ENCODE data around the gene COX6B2. TPM values are rescaled to one million over a fixed set of nuclear protein-coding genes. Genes with fewer than 3 reads are reported as not detected.

COX6B2 gene
- total RNA-seq, 1 donor from 2014 or later = 0.31 TPM

DNA sequence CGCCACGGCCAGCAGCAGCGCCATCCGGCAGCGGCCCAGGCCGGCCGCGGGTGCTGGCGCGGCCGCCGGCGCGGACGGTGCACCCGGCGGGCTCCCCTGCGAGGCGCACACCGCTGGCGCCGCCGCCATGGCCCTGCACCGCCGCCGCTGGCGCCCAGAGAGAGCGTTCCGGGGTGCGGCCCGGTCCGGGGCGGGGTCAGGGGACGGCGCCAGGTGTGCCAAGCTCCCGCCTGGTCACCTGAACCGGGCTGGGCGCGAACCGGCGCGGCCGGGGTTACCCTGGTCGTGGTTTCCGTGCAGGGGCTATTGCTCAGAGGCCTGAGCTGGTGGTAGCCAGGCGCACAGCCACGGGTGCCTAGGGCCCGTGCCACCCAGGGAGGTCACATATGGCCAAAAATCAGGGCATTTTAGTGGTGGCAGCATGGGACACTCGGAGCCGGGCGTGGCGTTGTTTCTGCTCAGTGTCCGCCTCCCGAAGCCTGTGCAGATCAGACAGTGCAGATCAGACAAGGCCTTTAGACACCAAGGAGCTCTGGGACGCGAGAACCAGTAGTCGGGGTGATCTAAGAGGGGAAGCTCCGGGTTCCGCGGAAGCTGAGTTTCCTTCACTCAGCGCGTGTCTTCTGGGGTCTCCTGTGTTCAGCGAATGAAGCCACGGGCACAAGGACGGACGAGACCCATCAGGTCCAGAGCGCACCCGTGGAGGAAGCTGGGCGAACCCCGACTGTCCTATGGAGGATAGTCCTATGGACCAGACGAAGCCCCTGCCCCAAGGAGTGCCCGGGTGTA, 29.8 kb upstream of the COX6B2 start, which contains the start of gene TMEM238:
TMEM238 (minus strand) TSS at position 162 of the 789 bp plus-strand sequence; CDS start at position 129, 33 bp downstream.
- intact Hi-C loops (cut with DNase I) = loop anchor here (5.0 kb wide), 1 partner anchor 82 kb away; no protein-coding TSS in a partner anchor
- peak; percentile 0 for ATAC-seq
- DNase-seq (ENCODE audit: low spot score) = peak; percentile 70

GRCh38 chr19:55383279-55384130, 29.0 kb upstream of the COX6B2 start:
- intact Hi-C loops (cut with DNase I) = loop anchor here (5.0 kb wide), 1 partner anchor 81 kb away; no protein-coding TSS in a partner anchor
- no peak for DNase-seq (ENCODE audit: low spot score)
- no peak for ATAC-seq

DNA sequence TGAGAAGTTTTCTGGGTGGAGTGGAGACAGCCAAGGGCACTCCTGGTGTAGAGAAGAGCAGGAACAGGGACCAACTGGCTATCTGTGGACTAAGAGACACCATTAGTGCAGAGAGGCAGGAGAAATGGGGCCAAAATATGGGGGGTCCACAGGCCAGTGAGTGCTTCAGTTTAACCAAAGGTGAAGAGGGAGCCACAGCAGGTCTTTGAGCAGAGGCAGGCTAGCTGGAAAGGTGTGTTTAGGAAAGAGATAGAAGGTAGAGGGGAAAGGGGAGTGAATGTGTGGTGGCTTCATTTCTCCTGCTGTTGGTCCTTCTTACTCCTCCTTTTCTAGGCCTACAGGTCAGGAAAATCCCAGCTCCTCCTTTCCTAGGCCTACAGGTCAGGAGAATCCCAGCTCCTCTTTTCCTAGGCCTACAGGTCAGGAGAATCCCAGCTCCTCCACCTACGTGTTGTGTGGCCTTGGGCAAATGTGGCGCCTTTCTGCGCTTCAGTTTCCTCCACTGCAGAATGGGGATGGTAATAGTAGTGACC, 28.1 kb upstream of the COX6B2 start:
- DNase-seq (ENCODE audit: low spot score) = no peak
- intact Hi-C loops (cut with DNase I) = loop anchor here (5.0 kb wide), 1 partner anchor 80 kb away; no protein-coding TSS in a partner anchor
- no peak for ATAC-seq

GRCh38 chr19:55382013-55382412, 27.5 kb upstream of the COX6B2 start:
- no peak for ATAC-seq

DNA sequence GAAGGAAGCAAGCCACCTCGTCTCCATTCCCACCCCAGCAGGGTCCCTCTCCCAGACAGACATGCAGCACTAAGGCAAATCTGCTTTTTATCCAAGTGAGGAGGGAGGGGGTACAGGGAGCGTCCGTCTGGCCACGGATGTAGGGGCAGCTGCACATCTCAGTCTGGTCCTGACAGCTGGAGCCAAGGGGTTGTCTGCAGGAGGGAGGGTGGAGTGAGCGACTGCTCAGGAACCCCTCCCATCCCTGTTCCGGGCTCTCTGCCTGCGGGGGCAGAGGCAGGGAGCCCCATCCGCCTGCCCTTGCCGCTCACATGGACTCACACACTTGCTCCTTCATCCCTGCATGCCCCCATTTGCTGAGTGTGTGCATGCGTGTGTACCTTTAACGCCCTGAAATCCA, 24.7 kb upstream of the COX6B2 start:
- DNase-seq (ENCODE audit: low spot score) (no peak), ATAC-seq (no peak)
- intact Hi-C loops (cut with DNase I) = no loop called here

More at GRCh38 chr19:55382013-55382412, 27.5 kb upstream of the COX6B2 start:
- intact Hi-C loops (cut with DNase I) = loop anchor here (5.0 kb wide), 1 partner anchor 80 kb away; no protein-coding TSS in a partner anchor
- DNase-seq (ENCODE audit: low spot score) = no peak

DNA sequence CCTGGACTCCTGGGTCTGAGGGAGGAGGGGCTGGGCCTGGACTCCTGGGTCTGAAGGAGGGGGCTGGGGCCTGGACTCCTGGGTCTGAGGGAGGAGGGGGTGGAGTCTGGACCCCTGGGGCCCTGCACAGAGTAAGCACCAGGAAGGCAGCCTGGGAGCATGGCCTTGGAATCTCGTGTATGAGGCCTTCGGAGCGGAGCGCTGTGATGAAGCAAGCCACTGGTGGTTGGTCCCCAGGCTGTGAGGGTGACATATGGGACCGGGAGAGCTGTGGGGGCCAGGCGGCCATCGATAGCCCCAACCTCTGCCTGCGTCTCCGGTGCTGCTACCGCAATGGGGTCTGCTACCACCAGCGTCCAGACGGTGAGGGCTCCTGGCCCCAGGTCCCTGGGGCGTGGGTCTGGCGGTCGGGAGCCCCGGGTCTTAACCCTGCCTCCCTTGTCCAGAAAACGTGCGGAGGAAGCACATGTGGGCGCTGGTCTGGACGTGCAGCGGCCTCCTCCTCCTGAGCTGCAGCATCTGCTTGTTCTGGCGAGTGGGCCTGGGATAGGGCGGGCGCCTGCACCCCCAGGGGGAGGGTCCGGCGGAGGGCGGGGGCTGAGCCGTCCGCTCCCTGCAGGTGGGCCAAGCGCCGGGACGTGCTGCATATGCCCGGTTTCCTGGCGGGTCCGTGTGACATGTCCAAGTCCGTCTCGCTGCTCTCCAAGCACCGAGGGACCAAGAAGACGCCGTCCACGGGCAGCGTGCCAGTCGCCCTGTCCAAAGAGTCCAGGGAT, 23.0 kb upstream of the COX6B2 start:
- ATAC-seq (peak; percentile 34), DNase-seq (ENCODE audit: low spot score) (no peak)
- intact Hi-C loops (cut with DNase I) = no loop called here

DNA sequence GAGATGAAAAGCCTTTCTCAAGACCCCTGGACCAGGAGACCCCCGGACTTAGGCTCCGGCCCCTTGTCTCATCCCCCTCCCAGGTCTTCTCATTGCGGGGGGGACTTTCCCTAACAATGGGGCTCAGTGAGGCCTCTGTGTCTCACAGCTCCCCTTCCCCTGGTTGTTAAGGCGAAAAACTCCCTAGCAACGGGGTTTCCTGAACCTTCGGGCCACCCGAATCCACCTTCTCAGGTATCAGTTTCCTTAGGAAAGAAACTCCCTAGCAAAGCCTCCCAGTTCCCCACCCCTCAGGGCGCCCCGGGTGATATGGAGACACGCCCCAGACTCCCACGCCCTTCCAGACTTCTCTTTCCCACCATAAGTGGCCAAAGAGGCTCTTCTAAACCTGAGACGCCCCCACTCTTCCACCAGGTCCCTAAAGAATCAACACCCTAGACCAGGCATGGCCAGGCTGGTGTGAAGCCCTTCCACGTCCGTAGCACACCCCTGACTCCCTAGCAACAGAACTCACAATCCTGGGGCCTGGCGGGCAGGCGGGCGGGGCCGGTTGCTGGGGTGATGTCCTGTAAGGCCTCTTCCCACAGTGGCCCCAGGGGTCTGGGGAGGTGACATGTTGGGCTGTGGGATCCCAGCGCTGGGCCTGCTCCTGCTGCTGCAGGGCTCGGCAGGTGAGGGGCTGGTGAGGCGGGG, 21.9 kb upstream of the COX6B2 start, which contains the start of gene TMEM190:
TMEM190 (plus strand) TSS at position 586 of the 693 bp plus-strand sequence; CDS start at position 614, 28 bp downstream.
- intact Hi-C loops (cut with DNase I) = no loop called here
- ATAC-seq (no peak), DNase-seq (ENCODE audit: low spot score) (no peak)

DNA sequence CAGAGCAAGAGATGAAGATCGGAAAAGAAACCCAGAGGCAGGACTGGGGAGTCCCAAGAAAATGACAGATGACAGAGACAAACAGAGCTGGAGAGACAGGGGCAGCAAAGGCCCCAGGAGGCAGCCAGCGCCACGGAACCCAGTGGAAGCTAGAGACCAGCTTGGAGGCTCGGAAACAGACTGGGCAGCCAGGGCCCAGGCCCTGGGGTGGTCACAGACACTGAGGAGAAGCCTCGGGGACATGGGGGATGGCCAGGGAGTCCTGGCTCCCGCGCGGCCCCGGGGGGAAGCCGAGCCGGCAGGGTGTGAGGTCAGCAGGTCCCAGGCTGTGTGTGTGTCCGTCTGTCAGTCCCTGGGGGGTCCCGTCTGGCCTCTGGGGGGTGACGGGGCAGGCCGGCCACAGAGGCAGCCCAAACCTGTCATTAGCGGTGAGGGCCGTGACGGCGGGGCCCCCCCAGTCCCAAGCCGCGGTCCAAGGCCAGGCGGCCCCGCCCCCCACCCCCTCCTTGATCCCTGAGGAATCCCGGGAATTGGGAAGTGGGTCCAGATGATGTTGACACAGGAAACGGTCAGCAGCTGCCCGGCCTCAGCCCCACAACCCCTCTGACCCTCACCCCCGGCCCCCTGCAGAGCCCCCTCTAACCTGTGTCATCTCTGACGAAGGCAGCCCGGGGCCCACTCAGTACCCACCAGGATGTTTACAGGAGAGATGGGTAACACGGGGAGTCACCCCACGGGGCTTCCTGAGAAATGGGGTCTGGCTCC, 19.7 kb upstream of the COX6B2 start:
- DNase-seq (ENCODE audit: low spot score) (no peak), ATAC-seq (no peak)
- intact Hi-C loops (cut with DNase I) = no loop called here

- no peak for DNase-seq (ENCODE audit: low spot score)
- no peak for ATAC-seq
- intact Hi-C loops (cut with DNase I) = no loop called here
These were observed 18.9 kb upstream of the COX6B2 start for GRCh38 chr19:55373306-55373992.

GRCh38 chr19:55372316-55373081, 18.0 kb upstream of the COX6B2 start:
- intact Hi-C loops (cut with DNase I) = no loop called here
- no peak for DNase-seq (ENCODE audit: low spot score)
- no peak for ATAC-seq

DNA sequence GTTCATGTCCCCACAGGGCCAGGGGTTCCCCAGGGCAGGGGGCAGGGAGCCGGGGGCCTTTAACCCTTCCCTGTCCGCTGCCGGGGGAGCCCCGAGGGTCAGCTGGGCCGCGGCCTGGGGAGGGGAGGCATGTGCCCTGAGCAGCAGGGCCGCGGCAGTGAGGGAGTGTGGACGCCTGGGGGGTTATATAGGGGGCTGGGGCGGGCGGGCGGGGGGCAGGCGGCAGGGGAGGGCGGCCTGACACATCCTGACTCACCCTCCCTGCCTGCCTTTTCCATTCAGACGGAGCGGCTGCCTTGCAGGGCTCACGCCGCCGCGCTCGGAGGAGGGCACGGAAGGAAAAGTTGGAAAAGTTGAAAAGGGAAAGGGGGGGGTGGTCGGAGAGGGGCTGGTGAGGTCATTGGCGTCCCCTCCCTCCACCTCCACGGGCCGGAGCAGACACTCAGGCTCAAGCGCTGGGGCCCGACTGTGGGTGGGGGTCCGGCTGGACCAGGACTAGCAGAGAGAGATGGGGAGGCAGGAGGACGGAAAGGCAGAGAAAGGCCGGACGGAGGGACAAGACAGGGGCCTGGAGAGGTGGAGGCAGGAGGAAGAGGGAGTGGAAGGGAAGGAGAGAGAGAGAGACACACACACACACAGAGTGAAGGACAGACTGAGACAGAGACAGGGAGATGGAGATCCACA, 15.9 kb upstream of the COX6B2 start, which contains the start of gene IL11:
IL11 (minus strand) TSS at position 159 of the 684 bp plus-strand sequence; CDS start at position 6, 153 bp downstream.
- ATAC-seq = peak; percentile 7

GRCh38 chr19:55369653-55370304, 15.3 kb upstream of the COX6B2 start:
- DNase-seq (ENCODE audit: low spot score) = no peak
- no peak for ATAC-seq
- intact Hi-C loops (cut with DNase I) = no loop called here

More for the DNA sequence above, 15.9 kb upstream of the COX6B2 start, which contains the start of gene IL11:
- intact Hi-C loops (cut with DNase I) = no loop called here
- DNase-seq (ENCODE audit: low spot score) = no peak

GRCh38 chr19:55368701-55369563, 14.4 kb upstream of the COX6B2 start:
- no peak for DNase-seq (ENCODE audit: low spot score)
- ATAC-seq = no peak
- intact Hi-C loops (cut with DNase I) = no loop called here

GRCh38 chr19:55368106-55368505, 13.6 kb upstream of the COX6B2 start:
- DNase-seq (ENCODE audit: low spot score) (no peak), ATAC-seq (no peak)
- intact Hi-C loops (cut with DNase I) = no loop called here
